Common myeloid progenitor, CD34-positive (primary cell): ENCODE measurements around the gene BCO2.
A peak's percentile ranks its signal among the peaks of the same experiment; 100 is the strongest.

Source experiments
- CTCF ChIA-PET: fragments of 350-600 bp; sonication (Branson Sonifier 250); formaldehyde crosslinking; loops from one replicate; lab custom pipeline; 2021; ENCODE audit warnings: antibody characterized with exemption; lab: Charles Lee
- POLR2A ChIA-PET: fragments of 350-600 bp; sonication (Branson Sonifier 250); formaldehyde crosslinking; loops from one replicate; lab custom pipeline; 2021; ENCODE audit warnings: antibody characterized with exemption; lab: Charles Lee
- DNase-seq, 3 donors: peaks; one replicate each; pipeline versions ENCODE4 v3.0.0 to v3.0.0-alpha.2; 2013
- H3K27ac ChIP-seq, 2 experiments: 1 replicate in 1 of 2; 2 replicates in 1 of 2; pipeline ENCODE4 v1.7.0; 2013; ENCODE audit warnings: inconsistent platforms in 2 of 2, low read length in 2 of 2, mild to moderate bottlenecking in 2 of 2, low read depth in 1 of 2, moderate library complexity in 1 of 2; ENCODE audit not compliant: severe bottlenecking in 2 of 2, insufficient read depth in 1 of 2, poor library complexity in 1 of 2
- H3K27me3 ChIP-seq, 5 experiments: replicated peaks in 2 of 5; 1 replicate in 3 of 5; 2 replicates in 2 of 5; pipeline versions ENCODE4 v1.6.1 to v1.7.0; 2013; ENCODE audit warnings: low read length in 4 of 5, mild to moderate bottlenecking in 2 of 5, moderate library complexity in 2 of 5, inconsistent platforms in 1 of 5; ENCODE audit not compliant: insufficient read depth in 5 of 5, control insufficient read depth in 4 of 5
- H3K36me3 ChIP-seq, 4 experiments: 1 replicate in 2 of 4; 2 replicates in 2 of 4; pipeline versions ENCODE4 v1.6.1 to v1.7.0; 2013; ENCODE audit warnings: low read length in 3 of 4, control low read depth in 1 of 4, mild to moderate bottlenecking in 1 of 4; ENCODE audit not compliant: control insufficient read depth in 4 of 4, insufficient read depth in 4 of 4
- H3K4me1 ChIP-seq, 4 experiments: 1 replicate in 3 of 4; 2 replicates in 1 of 4; pipeline versions ENCODE4 v1.6.1 to v1.7.1; 2013; ENCODE audit warnings: low read length in 3 of 4, mild to moderate bottlenecking in 3 of 4, control low read depth in 1 of 4, inconsistent platforms in 1 of 4, moderate library complexity in 1 of 4; ENCODE audit not compliant: control insufficient read depth in 4 of 4, insufficient read depth in 4 of 4; ENCODE audit errors: control extremely low read depth in 1 of 4
- H3K4me3 ChIP-seq, 7 experiments: 1 replicate in 4 of 7; 2 replicates in 3 of 7; pipeline versions ENCODE4 v1.5.1 to v1.7.0; 2013; ENCODE audit warnings: mild to moderate bottlenecking in 7 of 7, low read length in 6 of 7, moderate library complexity in 6 of 7, inconsistent platforms in 2 of 7, low read depth in 2 of 7, control low read depth in 1 of 7; ENCODE audit not compliant: insufficient read depth in 4 of 7, control insufficient read depth in 1 of 7; ENCODE audit errors: extremely low read depth in 1 of 7
- H3K9me3 ChIP-seq, 5 experiments: 1 replicate in 4 of 5; 2 replicates in 1 of 5; pipeline versions ENCODE4 v1.6.1 to v1.7.1; 2013; ENCODE audit warnings: low read length in 4 of 5, mild to moderate bottlenecking in 2 of 5, inconsistent platforms in 1 of 5, low read depth in 1 of 5, moderate library complexity in 1 of 5; ENCODE audit not compliant: control insufficient read depth in 4 of 5, insufficient read depth in 2 of 5; ENCODE audit errors: control extremely low read depth in 1 of 5
- WGBS: methylation state at CpG from one replicate; pipeline ENCODE4 v1.1.5; 2013; ENCODE audit not compliant: insufficient coverage; 5-methylcytosine and 5-hydroxymethylcytosine counted together

The BCO2 gene

DNA sequence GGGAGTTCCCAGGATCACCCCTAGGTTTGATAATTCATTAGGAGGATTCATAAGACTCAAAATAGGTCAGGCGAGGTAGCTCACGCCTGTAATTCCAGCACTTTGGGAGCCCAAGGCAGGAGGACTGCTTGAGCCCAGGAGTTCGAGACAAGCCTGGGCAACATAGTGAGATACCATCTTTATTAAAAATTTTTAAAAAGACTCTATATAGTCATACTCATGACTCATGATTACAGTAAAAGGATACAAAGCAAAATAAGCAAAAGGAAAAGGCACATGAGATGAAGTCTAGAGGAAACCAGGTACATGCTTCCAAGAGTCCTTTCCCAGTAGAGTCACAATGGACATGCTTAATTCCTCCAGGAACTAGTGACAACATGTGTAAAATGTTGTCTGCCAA, 37.0 kb downstream of the BCO2 start:
- Histone ChIP-seq H3K4me1 (peaks cover 3 to 19% (median 5%) of the 10 kb centered on the region in 4 experiments), H3K36me3 (no peaks in the 10 kb centered on the region), H3K27me3 (peaks cover 0 to 2% (median 0%) of the 10 kb centered on the region in 5 experiments), H3K4me3 (no peak overlapping the region), H3K9me3 (no peaks in the 10 kb centered on the region), H3K27ac (no peak overlapping the region)
- DNase-seq: peak in 1 of 3 donors; percentile 17
- CTCF ChIA-PET: interaction anchor here (1.2 to 1.5 kb wide), 3 partner anchors 9 to 68 kb away, joined by 3 to 4 read pairs (median 4); no protein-coding TSS in a partner anchor
- POLR2A ChIA-PET: no interaction called here
- no CpG with 5 or more reads among the region's 3 CpGs for WGBS

DNA sequence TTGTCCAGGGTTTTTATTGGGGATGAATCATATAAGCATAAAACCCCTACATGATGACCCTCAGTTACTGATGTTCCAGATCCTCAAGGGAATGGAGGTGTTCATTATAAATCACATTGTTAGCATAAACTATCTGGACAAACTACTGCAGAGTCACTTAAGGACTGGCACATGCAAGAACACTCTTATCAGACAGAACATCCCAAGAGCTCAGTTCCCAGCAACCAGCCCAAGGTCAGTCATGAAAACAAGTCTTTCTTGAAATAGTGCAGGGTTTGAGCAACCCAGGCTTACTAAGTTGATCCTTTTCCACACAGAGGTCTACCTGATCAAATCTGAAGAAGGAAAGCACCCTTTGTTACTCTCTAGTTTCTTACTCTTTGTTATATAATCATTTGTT, 37.4 kb downstream of the BCO2 start:
- H3K27ac ChIP-seq: no peak overlapping the region
- ChIA-PET POLR2A (no interaction called here), CTCF (interaction anchor here (1.2 to 1.5 kb wide), 3 partner anchors 9 to 68 kb away, joined by 3 to 4 read pairs (median 4); no protein-coding TSS in a partner anchor)

DNA sequence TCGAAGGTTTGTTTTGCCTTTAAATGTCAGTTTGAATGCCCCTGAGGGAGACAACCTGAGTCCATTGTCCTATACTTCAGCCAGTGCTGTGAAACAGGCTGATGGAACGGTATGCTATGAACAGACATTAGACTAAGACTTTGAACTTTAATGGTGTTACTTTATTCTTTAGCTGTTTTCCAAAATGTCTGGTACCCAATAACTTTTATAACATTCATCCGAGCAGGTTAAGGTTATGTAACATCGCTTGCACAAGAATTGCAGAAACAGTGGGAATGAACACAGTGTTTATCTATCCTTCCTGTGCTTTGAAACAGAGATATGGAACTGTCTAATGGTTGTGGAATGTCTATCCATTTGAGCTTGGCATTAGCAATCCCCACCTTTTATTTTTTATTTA, 38.4 kb downstream of the BCO2 start:
- CTCF ChIA-PET: interaction anchor here (1.2 to 17.1 kb wide), 2 partner anchors 14 to 70 kb away, joined by 4 to 246 read pairs; no protein-coding TSS in a partner anchor
- Histone ChIP-seq H3K36me3 (no peaks in the 10 kb centered on the region), H3K27me3 (peaks cover 0 to 2% (median 0%) of the 10 kb centered on the region in 5 experiments), H3K9me3 (no peaks in the 10 kb centered on the region), H3K4me1 (peaks cover 3 to 19% (median 5%) of the 10 kb centered on the region in 4 experiments), H3K4me3 (no peak overlapping the region), H3K27ac (no peak overlapping the region)
- 94% methylated on average over 2 of the region's 4 CpGs for whole genome bisulfite sequencing
- POLR2A ChIA-PET: no interaction called here
- no peak for DNase-seq

More for the DNA sequence above, 37.4 kb downstream of the BCO2 start:
- Histone ChIP-seq H3K9me3 (no peaks in the 10 kb centered on the region), H3K4me3 (no peak overlapping the region), H3K27me3 (peaks cover 0 to 2% (median 0%) of the 10 kb centered on the region in 5 experiments), H3K36me3 (no peaks in the 10 kb centered on the region), H3K4me1 (peaks cover 3 to 19% (median 5%) of the 10 kb centered on the region in 4 experiments)
- DNase-seq: peak in 1 of 3 donors; percentile 42

DNA sequence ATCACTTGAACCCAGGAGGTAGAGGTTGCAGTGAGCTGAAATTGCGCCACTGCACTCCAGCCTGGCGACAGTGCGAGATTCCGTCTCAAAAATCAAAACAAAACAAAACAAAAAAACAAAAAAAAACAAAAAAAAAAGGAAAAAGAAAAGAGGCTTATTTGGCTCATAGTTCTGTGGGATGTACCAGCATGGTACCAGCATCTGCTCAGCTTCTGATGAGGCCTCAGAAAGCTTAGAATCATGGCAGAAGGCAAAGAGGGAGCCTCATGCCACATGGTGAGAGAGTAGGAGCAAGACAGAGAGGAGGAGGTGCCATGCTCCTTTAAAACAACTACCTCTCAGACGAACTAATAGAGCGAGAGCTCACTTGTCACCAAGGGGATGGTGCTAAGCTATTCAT, 40.3 kb downstream of the BCO2 start:
- CTCF ChIA-PET: interaction anchor here (17.1 kb wide), 1 partner anchor 68 kb away, joined by 246 read pairs; no protein-coding TSS in a partner anchor
- peaks cover 3 to 31% (median 9%) of the 10 kb centered on the region in 4 experiments for H3K4me1 ChIP-seq
- DNase-seq: no peak
- H3K27ac ChIP-seq: no peak overlapping the region
- WGBS: 100% methylated on average over 1 of the region's 6 CpGs
- POLR2A ChIA-PET: no interaction called here
- H3K27me3 ChIP-seq: peaks cover 0 to 2% (median 0%) of the 10 kb centered on the region in 5 experiments
- no peaks in the 10 kb centered on the region for H3K9me3 ChIP-seq
- no peaks in the 10 kb centered on the region for H3K36me3 ChIP-seq
- H3K4me3 ChIP-seq: no peak overlapping the region

DNA sequence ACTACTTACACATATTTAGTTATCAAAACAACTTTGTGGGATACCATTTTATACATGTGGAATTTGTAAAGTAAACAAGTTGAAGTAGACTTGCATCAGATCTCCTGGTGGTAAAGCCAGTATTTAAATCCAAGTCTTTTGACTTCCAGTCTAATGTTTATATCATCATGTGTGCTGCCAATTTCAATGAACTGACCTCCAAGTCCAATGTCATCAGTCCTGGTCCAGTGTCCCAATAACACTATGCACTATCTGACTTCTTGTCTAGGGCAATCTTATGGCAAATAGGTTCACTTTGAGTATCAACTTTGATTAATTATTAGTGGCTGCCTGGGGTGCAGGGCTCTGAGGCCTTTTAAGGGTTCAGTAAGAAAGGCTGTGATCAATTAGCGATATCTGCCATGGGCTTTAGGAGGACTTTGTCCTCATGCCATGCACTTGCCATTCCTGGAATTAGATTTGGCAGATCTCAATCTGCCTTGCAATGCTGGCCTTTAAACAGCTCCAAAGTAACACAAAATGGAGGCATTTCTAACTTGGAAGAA, 41.3 kb downstream of the BCO2 start:
- CTCF ChIA-PET: interaction anchor here (2.1 to 17.1 kb wide), 2 partner anchors 39 to 67 kb away, joined by 6 to 246 read pairs; no protein-coding TSS in a partner anchor
- Histone ChIP-seq H3K27me3 (peaks cover 0 to 2% (median 0%) of the 10 kb centered on the region in 5 experiments), H3K4me3 (no peak overlapping the region), H3K9me3 (no peaks in the 10 kb centered on the region), H3K36me3 (no peaks in the 10 kb centered on the region), H3K27ac (no peak overlapping the region), H3K4me1 (peaks cover under 1 to 22% (median 8%) of the 10 kb centered on the region in 4 experiments)
- 91% methylated on average over 1 of the region's 1 CpG for WGBS
- POLR2A ChIA-PET: no interaction called here
- DNase-seq: no peak

DNA sequence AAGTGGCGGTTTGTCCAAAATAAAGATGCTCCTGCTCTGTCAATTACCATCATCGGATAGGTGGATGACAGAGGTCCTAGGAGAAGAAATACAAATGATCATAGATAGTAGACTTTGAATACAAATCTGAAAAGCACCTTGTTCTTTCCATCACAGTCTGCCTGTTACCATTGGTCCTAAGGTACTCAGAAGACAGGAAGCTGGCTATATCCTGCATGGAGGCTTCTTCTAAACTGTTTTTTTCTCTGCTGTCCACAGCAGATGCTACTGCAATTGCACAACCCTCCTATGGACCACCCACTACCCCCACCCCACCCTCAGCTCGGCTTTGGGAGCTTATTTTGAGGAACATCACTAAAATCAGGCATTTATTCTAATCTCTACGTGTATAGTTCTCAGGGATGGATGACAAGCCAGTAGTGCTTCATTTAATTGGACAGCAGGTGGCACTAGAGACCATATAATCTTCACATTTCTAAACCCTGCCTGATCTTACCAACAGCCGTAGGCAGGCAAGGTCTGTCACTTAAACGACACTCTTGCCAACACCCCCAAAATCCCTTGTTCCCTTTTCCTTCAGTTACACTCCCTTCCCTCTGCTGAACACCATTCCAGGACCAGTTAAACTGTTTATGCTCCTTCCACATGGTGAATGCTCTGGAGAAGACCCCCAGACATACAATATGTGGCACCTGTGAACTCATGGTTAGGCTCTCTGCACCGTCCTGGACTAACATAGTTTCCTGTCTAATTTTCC, 44.3 kb downstream of the BCO2 start:
- ChIA-PET POLR2A (no interaction called here), CTCF (interaction anchor here (0.9 to 17.1 kb wide), 11 partner anchors 11 to 1070 kb away, joined by 3 to 246 read pairs (median 5); no protein-coding TSS in a partner anchor)
- H3K27ac ChIP-seq: no peak overlapping the region
- peak; percentile 82 to 92 (median 88) for DNase-seq
- 28% methylated on average over 6 of the region's 7 CpGs for WGBS
- H3K27me3 ChIP-seq: peaks cover 0 to 2% (median 0%) of the 10 kb centered on the region in 5 experiments
- H3K36me3 ChIP-seq: no peaks in the 10 kb centered on the region
- peaks cover 0 to 15% (median 4%) of the 10 kb centered on the region in 4 experiments for H3K4me1 ChIP-seq
- H3K9me3 ChIP-seq: no peaks in the 10 kb centered on the region
- no peak overlapping the region for H3K4me3 ChIP-seq
